Esophagus muscularis mucosa (tissue), 4 donors: ENCODE results near the gene AFAP1. TPM values are rescaled to one million over a fixed set of nuclear protein-coding genes. Genes with fewer than 3 reads are reported as not detected.

Source experiments
- DNase-seq: peaks from one replicate; pipeline ENCODE4 v3.0.0-alpha.2; 2017; ENCODE audit errors: extremely low spot score
- H3K27ac ChIP-seq, 4 donors: fragments of 200-600 bp; sonication (generic); replicated peaks in 1 of 4; 1 replicate in 3 of 4; 2 replicates in 1 of 4; pipeline ENCODE4 v1.5.1; 2016 to 2019; ENCODE audit warnings: mild to moderate bottlenecking in 1 of 4
- H3K27me3 ChIP-seq, 4 donors: fragments of 200-600 bp; sonication (generic); one replicate each; pipeline versions ENCODE4 v1.5.1 to v1.6.0; 2016 to 2019
- H3K36me3 ChIP-seq, 4 donors: fragments of 200-600 bp; sonication (generic); one replicate each; pipeline ENCODE4 v1.5.1; 2016 to 2019
- H3K4me1 ChIP-seq, 4 donors: fragments of 200-600 bp; sonication (generic); one replicate each; pipeline ENCODE4 v1.5.1; 2016 to 2019
- H3K4me3 ChIP-seq, 4 donors: fragments of 200-600 bp; sonication (generic); 1 replicate in 2 of 4; 2 replicates in 2 of 4; pipeline ENCODE4 v1.5.1; 2016 to 2019; ENCODE audit warnings: mild to moderate bottlenecking in 4 of 4, moderate library complexity in 1 of 4
- H3K9me3 ChIP-seq, 4 donors: fragments of 200-600 bp; sonication (generic); 1 replicate in 3 of 4; 2 replicates in 1 of 4; pipeline ENCODE4 v1.5.1; 2016 to 2019
- EP300 ChIP-seq: sonication (generic); formaldehyde crosslinking; IDR thresholded peaks from one replicate; pipeline ENCODE4 v1.6.1; 2017; ENCODE audit warnings: antibody characterized with exemption
- POLR2A ChIP-seq: fragments of 450-650 bp; IDR thresholded peaks from one replicate; pipeline ENCODE4 v1.6.1; 2017; ENCODE audit warnings: antibody characterized with exemption, moderate library complexity, mild to moderate bottlenecking, low read depth
- POLR2AphosphoS5 ChIP-seq, 2 donors: sonication (generic); formaldehyde crosslinking; IDR thresholded peaks; one replicate each; pipeline ENCODE4 v1.6.1; 2017; ENCODE audit warnings: antibody characterized with exemption in 2 of 2
- WGBS: methylation state at CpG from one replicate; pipeline ENCODE4 v1.1.5; 2018; 5-methylcytosine and 5-hydroxymethylcytosine counted together
- intact Hi-C: fragments of 100-400 bp; cut with DNase I; formaldehyde crosslinking; loops from one replicate; pipeline ENCODE4 v1.15.1; 2023
- total RNA-seq, 4 donors: library from RNA; depleted of rRNA; stranded (reverse); fragments of >200 nt; gene quantifications; one replicate each; pipeline versions ENCODE4 v1.1.0 to v1.2.1, GENCODE V29; 2016
- TF ChIP-seq, protein P1 (sequence below), 3 experiments: fragments of 200-600 bp in 2 of 3; fragments of 450-650 bp in 1 of 3; sonication (generic) in 2 of 3; IDR thresholded peaks; one replicate each; pipeline ENCODE4 v1.5.1; 2017 to 2019; ENCODE audit warnings: antibody characterized with exemption in 3 of 3, mild to moderate bottlenecking in 2 of 3, moderate library complexity in 1 of 3

Gene AFAP1
- total RNA-seq, 4 donors from 2014 or later: 37.8 to 71.3 (median 50.9) TPM

- TF ChIP-seq EP300 (no peak), POLR2AphosphoS5 (IDR thresholded peaks at IDR 0.05) (no peak), POLR2A (no peak)
- TF ChIP-seq, protein P1, sequence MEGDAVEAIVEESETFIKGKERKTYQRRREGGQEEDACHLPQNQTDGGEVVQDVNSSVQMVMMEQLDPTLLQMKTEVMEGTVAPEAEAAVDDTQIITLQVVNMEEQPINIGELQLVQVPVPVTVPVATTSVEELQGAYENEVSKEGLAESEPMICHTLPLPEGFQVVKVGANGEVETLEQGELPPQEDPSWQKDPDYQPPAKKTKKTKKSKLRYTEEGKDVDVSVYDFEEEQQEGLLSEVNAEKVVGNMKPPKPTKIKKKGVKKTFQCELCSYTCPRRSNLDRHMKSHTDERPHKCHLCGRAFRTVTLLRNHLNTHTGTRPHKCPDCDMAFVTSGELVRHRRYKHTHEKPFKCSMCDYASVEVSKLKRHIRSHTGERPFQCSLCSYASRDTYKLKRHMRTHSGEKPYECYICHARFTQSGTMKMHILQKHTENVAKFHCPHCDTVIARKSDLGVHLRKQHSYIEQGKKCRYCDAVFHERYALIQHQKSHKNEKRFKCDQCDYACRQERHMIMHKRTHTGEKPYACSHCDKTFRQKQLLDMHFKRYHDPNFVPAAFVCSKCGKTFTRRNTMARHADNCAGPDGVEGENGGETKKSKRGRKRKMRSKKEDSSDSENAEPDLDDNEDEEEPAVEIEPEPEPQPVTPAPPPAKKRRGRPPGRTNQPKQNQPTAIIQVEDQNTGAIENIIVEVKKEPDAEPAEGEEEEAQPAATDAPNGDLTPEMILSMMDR (IDR thresholded peaks at IDR 0.05): no peak
- H3K36me3 ChIP-seq: peaks cover 0 to 9% (median 3%) of the 10 kb centered on the region in 4 donors
- H3K9me3 ChIP-seq: no peaks in the 10 kb centered on the region
- no peak overlapping the region for H3K4me3 ChIP-seq
- intact Hi-C loops: no loop called here
- DNase-seq: no peak
- H3K27me3 ChIP-seq: no peaks in the 10 kb centered on the region
- peak overlapping the region in 2 of 4 donors; percentile 11 to 18 for H3K27ac ChIP-seq
- 68% methylated on average over 15 of the region's 15 CpGs for WGBS
- H3K4me1 ChIP-seq: peaks cover 10 to 35% (median 23%) of the 10 kb centered on the region in 4 donors
Measured at GRCh38 chr4:7753271-7753670, 186.4 kb downstream of the AFAP1 start.

GRCh38 chr4:7752649-7753048, 187.0 kb downstream of the AFAP1 start:
- no peak overlapping the region for H3K4me3 ChIP-seq
- DNase-seq: no peak
- intact Hi-C loops: no loop called here
- peaks cover 4 to 29% (median 16%) of the 10 kb centered on the region in 4 donors for H3K4me1 ChIP-seq
- no peak overlapping the region for H3K27ac ChIP-seq
- TF ChIP-seq POLR2AphosphoS5 (IDR thresholded peaks at IDR 0.05) (no peak), EP300 (no peak), POLR2A (no peak)
- TF ChIP-seq, protein P1 (IDR thresholded peaks at IDR 0.05): no peak
- 87% methylated on average over 6 of the region's 6 CpGs for WGBS
- H3K27me3 ChIP-seq: no peaks in the 10 kb centered on the region
- no peaks in the 10 kb centered on the region for H3K9me3 ChIP-seq
- H3K36me3 ChIP-seq: peaks cover 0 to 9% (median 3%) of the 10 kb centered on the region in 4 donors

DNA sequence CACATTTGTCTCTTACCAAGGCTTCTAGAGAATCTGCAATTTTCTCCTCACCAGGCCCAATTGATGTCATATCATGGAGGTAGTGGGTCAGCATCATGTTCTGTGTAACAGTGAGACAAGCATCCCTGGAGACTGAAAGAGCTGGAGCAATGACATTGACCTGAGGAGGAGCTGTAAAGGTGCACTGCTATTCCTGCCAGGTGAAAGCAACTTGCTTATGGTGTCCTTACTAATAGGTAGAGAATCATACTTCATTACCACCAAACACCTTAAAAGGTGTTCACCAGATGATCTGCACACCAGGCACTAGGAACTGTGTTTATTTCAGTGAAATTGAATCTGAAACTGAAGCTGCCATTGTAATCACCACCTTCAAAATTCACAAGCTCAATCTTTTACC, 188.7 kb downstream of the AFAP1 start:
- intact Hi-C loops: no loop called here
- H3K27ac ChIP-seq: no peak overlapping the region
- peaks cover 0 to 19% (median 9%) of the 10 kb centered on the region in 4 donors for H3K4me1 ChIP-seq
- no peaks in the 10 kb centered on the region for H3K9me3 ChIP-seq
- no peaks in the 10 kb centered on the region for H3K27me3 ChIP-seq
- DNase-seq: no peak
- TF ChIP-seq, protein P1 (IDR thresholded peaks at IDR 0.05): no peak
- TF ChIP-seq POLR2A (no peak), POLR2AphosphoS5 (IDR thresholded peaks at IDR 0.05) (no peak), EP300 (no peak)
- no peak overlapping the region for H3K4me3 ChIP-seq
- H3K36me3 ChIP-seq: peaks cover 0 to 1% (median 0%) of the 10 kb centered on the region in 4 donors

- Histone ChIP-seq H3K4me3 (no peak overlapping the region), H3K36me3 (no peaks in the 10 kb centered on the region), H3K4me1 (peaks cover 0 to 19% (median 9%) of the 10 kb centered on the region in 4 donors), H3K9me3 (no peaks in the 10 kb centered on the region), H3K27ac (no peak overlapping the region), H3K27me3 (no peaks in the 10 kb centered on the region)
- 70% methylated on average over 6 of the region's 6 CpGs for WGBS
- no peak for DNase-seq
- intact Hi-C loops: no loop called here
- TF ChIP-seq POLR2AphosphoS5 (IDR thresholded peaks at IDR 0.05): no peak
- TF ChIP-seq, protein P1 (IDR thresholded peaks at IDR 0.05): no peak
- TF ChIP-seq POLR2A: no peak
- TF ChIP-seq EP300: no peak
Measured at GRCh38 chr4:7750523-7750922, 189.1 kb downstream of the AFAP1 start.

DNA sequence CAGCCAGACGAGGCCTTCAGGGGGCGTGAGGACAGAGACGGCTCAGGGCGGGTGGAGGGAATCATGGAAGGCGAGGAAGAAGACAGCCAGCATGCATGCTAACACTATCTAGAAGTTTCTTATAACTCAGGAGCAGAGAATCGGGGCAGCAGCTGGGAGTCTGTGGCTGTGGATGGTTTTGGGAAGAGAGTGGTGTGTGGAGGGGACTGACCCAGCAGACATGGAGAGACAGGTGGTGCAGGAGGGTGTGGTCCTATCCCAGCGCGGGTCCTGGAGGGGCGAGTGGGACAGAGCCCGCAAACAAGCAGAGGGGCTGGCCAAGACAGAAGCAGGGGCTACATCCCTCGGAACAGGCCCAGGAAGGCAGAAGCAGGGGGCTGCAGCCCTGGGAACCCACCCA, 192.1 kb downstream of the AFAP1 start:
- intact Hi-C loops: no loop called here
- no peak overlapping the region for H3K27ac ChIP-seq
- H3K27me3 ChIP-seq: no peaks in the 10 kb centered on the region
- H3K9me3 ChIP-seq: no peaks in the 10 kb centered on the region
- H3K4me1 ChIP-seq: peaks cover 0 to 24% (median 10%) of the 10 kb centered on the region in 4 donors
- TF ChIP-seq, protein P1 (IDR thresholded peaks at IDR 0.05): no peak
- TF ChIP-seq POLR2AphosphoS5 (IDR thresholded peaks at IDR 0.05) (no peak), POLR2A (no peak), EP300 (no peak)
- no peak for DNase-seq
- 90% methylated on average over 11 of the region's 11 CpGs for WGBS
- no peak overlapping the region for H3K4me3 ChIP-seq
- H3K36me3 ChIP-seq: no peaks in the 10 kb centered on the region
